GM19043 (cell line): Measurements from ENCODE around the gene BCAP29.
A peak's percentile ranks its signal among the peaks of the same experiment; 100 is the strongest.

Experiments used
- ATAC-seq: cut with Tn5 transposase; IDR thresholded peaks from one replicate; pipeline ENCODE4 v1.9.1; 2021; ENCODE audit warnings: low read depth; ENCODE audit not compliant: unreplicated experiment

The BCAP29 gene

DNA sequence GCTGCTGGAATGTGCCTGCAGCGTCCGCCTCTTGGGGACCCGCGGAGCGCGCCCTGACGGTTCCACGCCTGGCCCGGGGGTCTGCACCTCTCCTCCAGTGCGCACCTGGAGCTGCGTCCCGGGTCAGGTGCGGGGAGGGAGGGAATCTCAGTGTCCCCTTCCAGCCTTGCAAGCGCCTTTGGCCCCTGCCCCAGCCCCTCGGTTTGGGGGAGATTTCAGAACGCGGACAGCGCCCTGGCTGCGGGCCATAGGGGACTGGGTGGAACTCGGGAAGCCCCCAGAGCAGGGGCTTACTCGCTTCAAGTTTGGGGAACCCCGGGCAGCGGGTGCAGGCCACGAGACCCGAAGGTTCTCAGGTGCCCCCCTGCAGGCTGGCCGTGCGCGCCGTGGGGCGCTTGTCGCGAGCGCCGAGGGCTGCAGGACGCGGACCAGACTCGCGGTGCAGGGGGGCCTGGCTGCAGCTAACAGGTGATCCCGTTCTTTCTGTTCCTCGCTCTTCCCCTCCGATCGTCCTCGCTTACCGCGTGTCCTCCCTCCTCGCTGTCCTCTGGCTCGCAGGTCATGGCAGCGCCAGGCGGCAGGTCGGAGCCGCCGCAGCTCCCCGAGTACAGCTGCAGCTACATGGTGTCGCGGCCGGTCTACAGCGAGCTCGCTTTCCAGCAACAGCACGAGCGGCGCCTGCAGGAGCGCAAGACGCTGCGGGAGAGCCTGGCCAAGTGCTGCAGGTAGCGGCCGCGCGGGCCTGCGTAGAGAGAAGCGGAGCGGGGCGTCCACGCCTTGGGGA lies 81.2 kb downstream of the BCAP29 start:
- peak; percentile 42 for ATAC-seq

DNA sequence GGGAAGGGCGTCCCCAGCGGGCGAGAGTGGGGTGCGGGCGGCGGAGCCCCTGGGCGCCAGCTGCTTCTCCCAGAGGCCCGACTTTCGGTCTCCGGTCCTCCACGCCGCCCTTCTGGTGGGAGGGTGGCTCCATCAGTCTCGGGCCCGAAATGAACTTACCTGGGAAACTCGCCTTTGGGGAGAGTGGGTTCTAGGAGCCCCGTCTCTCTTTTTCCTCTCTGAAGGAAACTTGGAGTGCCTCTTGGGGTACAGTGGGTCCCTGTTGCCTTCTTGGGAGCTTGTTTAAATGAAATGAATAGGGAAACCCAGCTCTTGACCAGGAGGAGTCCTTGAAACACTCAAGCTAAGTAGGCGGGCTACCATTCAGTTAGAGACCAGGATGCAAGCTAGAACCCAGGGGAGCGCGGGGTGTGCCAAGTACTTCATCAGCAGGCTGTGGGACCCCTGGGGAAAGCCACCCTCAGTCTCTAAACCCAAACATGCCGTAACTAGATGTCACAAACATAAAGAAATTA lies 81.9 kb downstream of the BCAP29 start:
- ATAC-seq: peak; percentile 16

DNA sequence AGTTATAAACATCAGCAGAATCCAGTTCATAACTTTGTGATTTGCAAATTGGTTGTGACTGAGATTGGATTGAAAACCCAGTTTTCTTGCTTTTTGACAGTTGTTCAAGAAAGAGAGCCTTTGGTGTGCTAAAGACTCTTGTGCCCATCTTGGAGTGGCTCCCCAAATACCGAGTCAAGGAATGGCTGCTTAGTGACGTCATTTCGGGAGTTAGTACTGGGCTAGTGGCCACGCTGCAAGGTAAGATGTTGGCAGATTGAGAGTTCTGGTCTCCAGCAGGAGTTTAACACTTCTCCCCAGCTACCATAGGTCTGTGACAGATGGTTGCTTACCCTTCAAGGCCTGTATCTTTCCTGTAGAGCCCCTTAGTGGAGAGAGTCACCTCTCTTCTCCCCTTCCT lies 83.2 kb downstream of the BCAP29 start:
- no peak for ATAC-seq

DNA sequence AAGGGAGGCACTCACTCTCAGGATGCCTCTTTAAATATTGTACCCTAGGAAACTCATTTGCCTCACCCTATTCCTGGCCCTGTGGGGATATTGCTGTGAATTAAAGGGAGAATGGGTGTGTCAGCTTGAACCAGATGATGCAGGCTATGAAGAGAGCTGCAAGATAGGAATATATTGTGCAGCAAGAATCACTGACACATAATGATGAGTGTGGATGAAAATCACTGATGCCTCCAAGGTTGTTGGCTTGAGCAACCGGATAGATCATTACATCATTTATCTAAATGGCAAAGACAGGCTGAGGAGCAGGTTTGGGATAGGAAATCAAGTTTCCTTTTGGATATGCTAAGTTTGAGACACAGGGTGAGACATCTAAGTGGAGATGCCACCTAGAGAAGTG lies 86.7 kb downstream of the BCAP29 start:
- ATAC-seq: no peak

DNA sequence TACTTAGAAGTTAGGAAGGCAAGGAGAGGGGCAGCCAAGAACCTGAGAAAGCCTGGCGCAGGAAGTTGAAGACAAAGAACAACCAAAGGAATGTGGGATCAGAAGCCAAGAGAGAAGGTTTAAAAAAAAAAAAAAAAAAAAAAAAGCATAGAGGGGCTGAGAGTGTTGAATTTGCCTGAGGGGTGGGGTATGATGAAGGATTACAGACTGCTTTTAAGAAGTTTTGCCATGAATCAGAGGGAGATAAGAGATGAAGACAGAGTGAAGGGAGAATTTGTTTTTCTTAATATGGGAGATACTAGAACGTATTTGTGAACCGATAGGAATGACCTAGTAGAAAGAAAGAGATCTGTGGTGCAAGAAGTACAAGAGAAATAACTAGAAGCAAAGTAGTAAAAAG lies 87.3 kb downstream of the BCAP29 start:
- ATAC-seq: no peak

DNA sequence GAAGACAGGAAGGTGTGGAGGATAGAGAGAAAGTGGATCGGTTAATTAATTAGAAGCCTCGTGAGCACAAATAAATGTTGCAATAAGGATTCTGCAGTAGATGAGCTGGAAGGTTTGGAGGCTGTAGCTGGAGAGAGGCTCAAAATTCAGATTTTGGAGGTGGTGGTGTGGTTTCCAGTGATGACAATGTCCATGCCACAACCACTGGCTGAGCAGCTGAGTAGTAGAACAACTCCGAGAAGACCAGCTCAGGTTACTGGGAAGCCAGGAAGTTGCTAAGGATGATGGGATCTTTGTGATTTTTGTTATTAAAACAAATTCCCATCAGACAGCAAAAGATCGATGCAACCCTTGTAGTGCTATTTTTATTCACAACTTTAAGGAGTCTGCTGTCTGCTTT lies 88.2 kb downstream of the BCAP29 start:
- no peak for ATAC-seq
